Kidney (tissue), 14 donors: ENCODE data around the gene NPAS3. TPM values are rescaled to one million over a fixed set of nuclear protein-coding genes. Genes with fewer than 3 reads are reported as not detected.

ENCODE experiments used
- DNase-seq, 5 donors: peaks; one replicate each; pipeline ENCODE4 v3.0.0-alpha.2; 2013 to 2020
- FAIRE-seq: peaks from 2 replicates; lab custom pipeline; 2012; peaks lifted over from hg19 to GRCh38; lab: Jason Lieb, UNC
- H3K27ac ChIP-seq, 2 donors: one replicate each; pipeline ENCODE4 v1.7.0; 2013; ENCODE audit warnings: low read depth in 2 of 2, low read length in 2 of 2, inconsistent platforms in 1 of 2
- H3K27me3 ChIP-seq: one replicate; pipeline ENCODE4 v1.7.1; 2013; ENCODE audit warnings: low read length, inconsistent platforms; ENCODE audit not compliant: control insufficient read depth, insufficient read depth
- H3K36me3 ChIP-seq, 3 donors: one replicate each; pipeline versions ENCODE4 v1.7.0 to v1.7.1; 2013; ENCODE audit warnings: low read length in 3 of 3, control low read depth in 1 of 3, inconsistent platforms in 1 of 3; ENCODE audit not compliant: insufficient read depth in 3 of 3, control insufficient read depth in 2 of 3
- H3K4me1 ChIP-seq, 3 donors: one replicate each; pipeline versions ENCODE4 v1.7.0 to v1.7.1; 2013; ENCODE audit warnings: low read length in 3 of 3, inconsistent platforms in 1 of 3, low read depth in 1 of 3; ENCODE audit not compliant: control insufficient read depth in 2 of 3, insufficient read depth in 2 of 3
- H3K4me3 ChIP-seq, 3 donors: one replicate each; pipeline versions ENCODE4 v1.7.0 to v1.8.1; 2013; ENCODE audit warnings: low read length in 3 of 3, control low read depth in 1 of 3, inconsistent platforms in 1 of 3
- H3K9ac ChIP-seq, 3 donors: one replicate each; pipeline versions ENCODE4 v1.7.0 to v1.7.1; 2013; ENCODE audit warnings: low read length in 3 of 3, control low read depth in 1 of 3, inconsistent platforms in 1 of 3
- H3K9me3 ChIP-seq, 3 donors: one replicate each; pipeline versions ENCODE4 v1.7.0 to v1.7.1; 2013; ENCODE audit warnings: low read length in 3 of 3, control low read depth in 1 of 3, inconsistent platforms in 1 of 3; ENCODE audit not compliant: control insufficient read depth in 2 of 3, insufficient read depth in 1 of 3
- CTCF ChIP-seq: IDR thresholded peaks from 3 replicates; pipeline ENCODE4 v1.5.1; 2012; ENCODE audit warnings: mild to moderate bottlenecking, moderate library complexity, borderline replicate concordance; ENCODE audit not compliant: insufficient read depth; ENCODE audit errors: extremely low read depth
- intact Hi-C: fragments of 100-400 bp; cut with DNase I; formaldehyde crosslinking; loops from one replicate; pipeline ENCODE4 v1.11.1; 2022
- polyA plus RNA-seq: library from polyadenylated mRNA; stranded (reverse); fragments of 350-450 nt; fragmentation: Illumina TruSeq; extraction: RNeasy Lipid Tissue Mini Kit (QIAGEN cat#74804); gene quantifications from one replicate; pipeline ENCODE4 v1.2.3, GENCODE V29; 2014; ENCODE audit warnings: low read depth, low replicate concordance; ENCODE audit not compliant: insufficient read depth
- total RNA-seq: library from RNA; stranded (reverse); fragmentation: NEBNext Ultra II Directional; extraction: Animal tissue kit (Norgen Biotek cat#: 25700); gene quantifications from one replicate; pipeline ENCODE4 v1.2.1, GENCODE V29; 2021
- donor health status: control.
- donor health status: control.
- donor health status: control.
- donor health status: control.
- donor health status: control.
- donor health status: DM: yes; HTN: yes; CAD: no.
- donor health status: Normal renal cell carcinoma (clear cell type).

Gene NPAS3
- total and polyA plus RNA-seq, 2 donors from 2014 or later, result 0.82 to 5.0 TPM

- Histone ChIP-seq H3K9me3 (no peaks in the 10 kb centered on the region), H3K9ac (no peak overlapping the region), H3K27me3 (no peaks in the 10 kb centered on the region), H3K27ac (no peak overlapping the region), H3K4me3 (no peak overlapping the region), H3K36me3 (no peaks in the 10 kb centered on the region), H3K4me1 (no peaks in the 10 kb centered on the region)
- no peak for TF ChIP-seq CTCF
- FAIRE-seq (no peak), DNase-seq (no peak)
- intact Hi-C loops, result no loop called here
Observed at GRCh38 chr14:33103489-33103888, 164.8 kb downstream of the NPAS3 start.

GRCh38 chr14:33103966-33104365 is 165.3 kb downstream of the NPAS3 start:
- H3K27me3 ChIP-seq, result no peaks in the 10 kb centered on the region
- intact Hi-C loops, result no loop called here
- no peak for FAIRE-seq

GRCh38 chr14:33110737-33111443 is 172.2 kb downstream of the NPAS3 start:
- no peaks in the 10 kb centered on the region for H3K36me3 ChIP-seq

More at GRCh38 chr14:33103966-33104365, 165.3 kb downstream of the NPAS3 start:
- no peak for DNase-seq
- Histone ChIP-seq H3K36me3 (no peaks in the 10 kb centered on the region), H3K4me3 (no peak overlapping the region), H3K9me3 (no peaks in the 10 kb centered on the region), H3K9ac (no peak overlapping the region), H3K4me1 (no peaks in the 10 kb centered on the region), H3K27ac (no peak overlapping the region)
- TF ChIP-seq CTCF, result no peak

More at GRCh38 chr14:33110737-33111443, 172.2 kb downstream of the NPAS3 start:
- no peak overlapping the region for H3K9ac ChIP-seq
- intact Hi-C loops, result no loop called here
- H3K9me3 ChIP-seq, result no peaks in the 10 kb centered on the region
- DNase-seq (peak in 2 of 5 donors; percentile 17 to 30), FAIRE-seq (no peak)
- H3K4me1 ChIP-seq, result no peaks in the 10 kb centered on the region
- TF ChIP-seq CTCF, result no peak
- no peak overlapping the region for H3K4me3 ChIP-seq
- no peak overlapping the region for H3K27ac ChIP-seq
- no peaks in the 10 kb centered on the region for H3K27me3 ChIP-seq
